ENCODE results near the gene GLT6D1.

GLT6D1 gene

GRCh38 chr9:135574331-135574730 lies 65.0 kb downstream of the GLT6D1 start:
- no peaks in the 10 kb centered on the region for H3F3A ChIP-seq (ENCODE audit: control insufficient read depth, insufficient read depth)
- no peak overlapping the region for H3K4me2 ChIP-seq (ENCODE audit: low read length)
- no peak for TF ChIP-seq EZH2phosphoT487 (IDR thresholded peaks at IDR 0.05; ENCODE audit: borderline replicate concordance, low read length)
- no peak for TF ChIP-seq CTCF (IDR thresholded peaks at IDR 0.05; ENCODE audit: low read depth, low read length, poor library complexity, severe bottlenecking)
- H3K79me2 ChIP-seq (ENCODE audit: control insufficient read depth, low read length): no peaks in the 10 kb centered on the region
- H3K36me3 ChIP-seq (ENCODE audit: control insufficient read depth, low read length): no peaks in the 10 kb centered on the region
- H3K9me2 ChIP-seq (replicated peaks; ENCODE audit: control insufficient read depth, low read length): no peaks in the 10 kb centered on the region
- no peak overlapping the region for H3K4me3 ChIP-seq (ENCODE audit: low read length)
- H3K27ac ChIP-seq (ENCODE audit: low read depth, low read length): no peak overlapping the region
- no peaks in the 10 kb centered on the region for H3K9me3 ChIP-seq (ENCODE audit: control insufficient read depth, insufficient read depth, low read length)
- no peaks in the 10 kb centered on the region for H3K27me3 ChIP-seq (ENCODE audit: control insufficient read depth, low read length)
- no peaks in the 10 kb centered on the region for H4K20me1 ChIP-seq (ENCODE audit: control insufficient read depth, insufficient read depth, low read depth, low read length)
- H3K4me1 ChIP-seq (ENCODE audit: control insufficient read depth, low read length): no peaks in the 10 kb centered on the region

Data from DOHH2 (cell line).